OCI-LY1 (cell line): Measurements from ENCODE around the gene BAIAP3.

Experiments
- EZH2 ChIP-seq: fragments of 200-600 bp; sonication (generic), shearing (Covaris generic); IDR thresholded peaks from 2 replicates; pipeline ENCODE4 v1.8.0; 2017; ENCODE audit warnings: borderline replicate concordance, mixed run types, mild to moderate bottlenecking, antibody characterized with exemption, low read length, moderate library complexity, mixed read lengths
- TF ChIP-seq, protein P1 (sequence below): fragments of 200-600 bp; sonication (generic), shearing (Covaris generic); IDR thresholded peaks from 2 replicates; pipeline ENCODE4 v1.5.1; 2017; ENCODE audit warnings: mild to moderate bottlenecking, antibody characterized with exemption, low read length, moderate library complexity, mixed read lengths

DNA sequence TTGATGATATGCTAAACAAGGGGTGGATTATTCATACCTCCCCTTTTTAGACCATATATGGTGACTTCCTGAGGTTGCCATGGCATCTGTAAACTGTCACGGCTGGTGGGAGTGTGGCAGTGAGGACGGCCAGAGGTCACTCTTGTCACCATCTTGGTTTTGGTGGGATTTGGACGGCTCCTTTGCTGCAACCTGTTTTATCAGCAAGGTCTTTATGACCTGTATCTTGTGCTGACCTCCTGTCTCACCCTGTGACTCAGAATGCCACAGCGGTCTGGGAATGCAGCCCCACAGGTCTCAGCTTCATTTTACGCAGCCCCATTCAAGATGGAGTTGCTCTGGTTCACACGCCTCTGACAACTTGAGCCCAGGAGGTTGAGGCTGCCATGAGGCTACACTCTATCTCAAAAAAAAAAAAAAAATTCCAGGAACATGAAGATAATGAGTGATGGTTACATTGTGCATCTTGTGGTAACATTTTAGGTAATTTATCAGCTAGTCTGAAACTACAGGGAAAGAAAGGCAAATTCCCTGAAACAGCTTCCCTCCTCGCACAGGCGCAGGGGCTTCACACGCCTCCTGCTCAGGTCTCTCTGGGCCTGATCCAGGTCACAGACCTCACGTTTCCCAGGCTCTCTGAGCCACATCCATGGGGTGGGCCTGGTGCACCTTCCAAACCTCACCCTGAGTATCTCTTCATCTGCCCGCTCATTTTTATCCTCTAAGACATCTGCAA, 39.4 kb upstream of the BAIAP3 start:
- TF ChIP-seq, protein P1, sequence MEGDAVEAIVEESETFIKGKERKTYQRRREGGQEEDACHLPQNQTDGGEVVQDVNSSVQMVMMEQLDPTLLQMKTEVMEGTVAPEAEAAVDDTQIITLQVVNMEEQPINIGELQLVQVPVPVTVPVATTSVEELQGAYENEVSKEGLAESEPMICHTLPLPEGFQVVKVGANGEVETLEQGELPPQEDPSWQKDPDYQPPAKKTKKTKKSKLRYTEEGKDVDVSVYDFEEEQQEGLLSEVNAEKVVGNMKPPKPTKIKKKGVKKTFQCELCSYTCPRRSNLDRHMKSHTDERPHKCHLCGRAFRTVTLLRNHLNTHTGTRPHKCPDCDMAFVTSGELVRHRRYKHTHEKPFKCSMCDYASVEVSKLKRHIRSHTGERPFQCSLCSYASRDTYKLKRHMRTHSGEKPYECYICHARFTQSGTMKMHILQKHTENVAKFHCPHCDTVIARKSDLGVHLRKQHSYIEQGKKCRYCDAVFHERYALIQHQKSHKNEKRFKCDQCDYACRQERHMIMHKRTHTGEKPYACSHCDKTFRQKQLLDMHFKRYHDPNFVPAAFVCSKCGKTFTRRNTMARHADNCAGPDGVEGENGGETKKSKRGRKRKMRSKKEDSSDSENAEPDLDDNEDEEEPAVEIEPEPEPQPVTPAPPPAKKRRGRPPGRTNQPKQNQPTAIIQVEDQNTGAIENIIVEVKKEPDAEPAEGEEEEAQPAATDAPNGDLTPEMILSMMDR, result no peak
- no peak for TF ChIP-seq EZH2
